Measurements from ENCODE around the gene AUTS2.

The AUTS2 gene

DNA sequence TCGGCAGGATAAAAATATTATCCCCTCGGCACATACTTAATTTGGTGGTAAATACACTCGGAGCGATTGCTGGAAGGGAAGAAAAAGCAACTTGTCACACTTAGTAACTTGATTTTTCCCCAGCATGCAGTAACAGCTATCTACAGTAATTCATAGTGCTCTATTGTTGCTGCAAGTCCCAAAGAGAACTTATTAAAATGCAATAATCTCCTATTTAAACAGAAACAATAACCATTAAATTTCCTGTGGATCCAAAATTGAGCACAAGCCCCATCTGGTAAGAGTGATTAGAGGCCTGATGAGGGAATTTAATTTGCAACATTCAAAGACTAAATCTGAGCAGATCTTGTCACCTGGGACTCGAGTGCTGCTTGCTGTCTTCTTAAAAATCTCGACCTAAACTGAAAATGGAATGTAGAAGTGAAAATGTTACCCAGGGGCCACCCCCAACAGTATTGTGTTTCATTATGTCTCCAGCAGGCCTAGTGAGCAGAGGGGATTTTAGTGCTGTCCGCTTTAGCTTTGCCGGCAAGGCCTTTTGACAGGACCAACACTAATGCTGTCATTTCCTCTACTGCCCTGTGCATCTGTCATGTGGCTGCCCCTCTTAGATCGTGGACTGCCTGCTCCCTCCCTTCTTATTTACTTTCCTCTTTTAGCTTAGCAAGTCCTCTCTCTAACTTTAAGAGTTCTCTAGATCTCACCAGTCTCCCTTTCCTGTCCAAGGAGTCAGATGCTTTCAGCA lies 639.7 kb downstream of the AUTS2 start:
- Histone ChIP-seq H3K4me3 (ENCODE audit: low read depth in 1 of 2, low read length in 1 of 2) (no peak overlapping the region), H3K27ac (no peak overlapping the region), H3K4me1 (ENCODE audit: control insufficient read depth in 1 of 2, insufficient read depth in 1 of 2, low read depth in 1 of 2, low read length in 1 of 2) (no peaks in the 10 kb centered on the region), H3K9me3 (no peaks in the 10 kb centered on the region), H3K27me3 (no peaks in the 10 kb centered on the region), H3K36me3 (no peaks in the 10 kb centered on the region)
- TF ChIP-seq, protein P1, sequence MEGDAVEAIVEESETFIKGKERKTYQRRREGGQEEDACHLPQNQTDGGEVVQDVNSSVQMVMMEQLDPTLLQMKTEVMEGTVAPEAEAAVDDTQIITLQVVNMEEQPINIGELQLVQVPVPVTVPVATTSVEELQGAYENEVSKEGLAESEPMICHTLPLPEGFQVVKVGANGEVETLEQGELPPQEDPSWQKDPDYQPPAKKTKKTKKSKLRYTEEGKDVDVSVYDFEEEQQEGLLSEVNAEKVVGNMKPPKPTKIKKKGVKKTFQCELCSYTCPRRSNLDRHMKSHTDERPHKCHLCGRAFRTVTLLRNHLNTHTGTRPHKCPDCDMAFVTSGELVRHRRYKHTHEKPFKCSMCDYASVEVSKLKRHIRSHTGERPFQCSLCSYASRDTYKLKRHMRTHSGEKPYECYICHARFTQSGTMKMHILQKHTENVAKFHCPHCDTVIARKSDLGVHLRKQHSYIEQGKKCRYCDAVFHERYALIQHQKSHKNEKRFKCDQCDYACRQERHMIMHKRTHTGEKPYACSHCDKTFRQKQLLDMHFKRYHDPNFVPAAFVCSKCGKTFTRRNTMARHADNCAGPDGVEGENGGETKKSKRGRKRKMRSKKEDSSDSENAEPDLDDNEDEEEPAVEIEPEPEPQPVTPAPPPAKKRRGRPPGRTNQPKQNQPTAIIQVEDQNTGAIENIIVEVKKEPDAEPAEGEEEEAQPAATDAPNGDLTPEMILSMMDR (IDR thresholded peaks at IDR 0.05): no peak

DNA sequence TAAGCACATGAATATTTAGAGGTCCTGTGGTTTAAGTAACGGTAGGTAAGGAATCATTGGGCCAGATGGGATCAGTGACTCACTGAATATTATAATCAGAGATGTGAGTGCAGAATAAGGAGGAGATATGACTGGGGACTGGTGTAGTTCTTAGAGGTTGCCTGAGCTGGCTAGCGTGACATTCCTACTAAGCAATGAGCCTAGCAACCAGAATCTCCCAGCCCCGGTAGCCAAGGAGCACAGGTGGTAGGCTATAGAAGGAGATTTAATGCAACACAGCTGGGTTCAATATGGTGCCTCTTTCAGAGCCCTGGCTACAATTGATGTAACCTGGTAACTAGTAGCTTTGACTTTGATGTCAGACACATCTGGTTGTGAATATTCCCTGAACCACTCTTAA lies 641.6 kb downstream of the AUTS2 start:
- Histone ChIP-seq H3K4me1 (ENCODE audit: control insufficient read depth in 1 of 2, insufficient read depth in 1 of 2, low read depth in 1 of 2, low read length in 1 of 2) (no peaks in the 10 kb centered on the region), H3K36me3 (no peaks in the 10 kb centered on the region), H3K27me3 (no peaks in the 10 kb centered on the region), H3K4me3 (ENCODE audit: low read depth in 1 of 2, low read length in 1 of 2) (no peak overlapping the region), H3K27ac (no peak overlapping the region), H3K9me3 (no peaks in the 10 kb centered on the region)
- TF ChIP-seq, protein P1 (IDR thresholded peaks at IDR 0.05): no peak

DNA sequence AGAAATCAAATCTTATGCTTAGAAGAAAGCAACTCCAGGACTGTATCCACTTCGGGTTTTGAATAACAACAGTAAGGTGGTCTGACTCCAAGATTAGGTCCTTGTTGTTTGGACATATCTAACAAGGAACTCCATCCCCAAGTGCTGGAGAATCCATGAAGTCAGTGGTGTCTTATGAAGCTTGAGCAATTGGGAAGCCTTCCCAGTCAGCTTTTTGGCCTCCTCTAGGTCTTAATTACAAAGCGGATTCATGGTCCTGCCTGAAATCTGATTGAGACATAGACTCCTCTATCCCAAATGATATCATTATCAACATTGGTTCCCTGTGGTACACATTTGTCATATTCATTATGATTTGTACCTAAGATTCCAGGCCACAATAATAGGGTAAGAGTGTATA lies 642.6 kb downstream of the AUTS2 start:
- no peaks in the 10 kb centered on the region for H3K9me3 ChIP-seq
- H3K36me3 ChIP-seq: no peaks in the 10 kb centered on the region
- no peaks in the 10 kb centered on the region for H3K27me3 ChIP-seq
- TF ChIP-seq, protein P1 (IDR thresholded peaks at IDR 0.05): no peak
- H3K4me1 ChIP-seq (ENCODE audit: control insufficient read depth in 1 of 2, insufficient read depth in 1 of 2, low read depth in 1 of 2, low read length in 1 of 2): no peaks in the 10 kb centered on the region
- H3K4me3 ChIP-seq (ENCODE audit: low read depth in 1 of 2, low read length in 1 of 2): no peak overlapping the region
- H3K27ac ChIP-seq: no peak overlapping the region

DNA sequence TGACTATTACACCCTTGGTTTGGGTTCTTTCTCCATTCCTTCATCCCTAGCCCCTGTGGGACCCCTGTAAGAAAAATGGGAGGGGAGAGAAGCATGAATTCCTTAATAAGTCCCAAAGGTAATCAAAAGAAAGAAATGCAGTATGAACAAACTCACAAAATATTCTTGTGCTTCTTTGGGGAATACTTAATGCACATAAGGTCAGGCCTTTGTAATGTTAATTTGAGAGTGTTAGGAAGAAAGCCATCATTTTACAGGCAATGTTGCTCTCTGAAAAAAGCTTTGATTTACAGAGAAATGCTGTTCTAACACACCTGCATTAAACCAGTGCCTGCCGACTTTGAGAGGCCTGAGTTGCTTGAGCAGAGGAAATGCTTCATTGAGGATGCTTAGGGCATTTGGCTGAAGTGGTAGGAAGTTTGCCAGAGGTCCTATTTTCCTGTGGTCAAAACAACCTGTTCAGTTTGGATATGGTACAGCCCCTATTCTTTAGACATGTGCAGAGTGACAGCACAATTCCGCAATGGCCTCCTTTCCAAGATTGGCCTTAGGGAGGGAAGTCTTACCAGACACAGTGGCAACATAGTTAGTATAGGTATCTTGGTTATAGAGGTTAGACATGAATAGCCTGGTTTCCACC lies 643.4 kb downstream of the AUTS2 start:
- no peaks in the 10 kb centered on the region for H3K9me3 ChIP-seq
- no peaks in the 10 kb centered on the region for H3K36me3 ChIP-seq
- TF ChIP-seq, protein P1 (IDR thresholded peaks at IDR 0.05): no peak
- no peaks in the 10 kb centered on the region for H3K27me3 ChIP-seq
- no peaks in the 10 kb centered on the region for H3K4me1 ChIP-seq (ENCODE audit: control insufficient read depth in 1 of 2, insufficient read depth in 1 of 2, low read depth in 1 of 2, low read length in 1 of 2)
- no peak overlapping the region for H3K4me3 ChIP-seq (ENCODE audit: low read depth in 1 of 2, low read length in 1 of 2)
- no peak overlapping the region for H3K27ac ChIP-seq

DNA sequence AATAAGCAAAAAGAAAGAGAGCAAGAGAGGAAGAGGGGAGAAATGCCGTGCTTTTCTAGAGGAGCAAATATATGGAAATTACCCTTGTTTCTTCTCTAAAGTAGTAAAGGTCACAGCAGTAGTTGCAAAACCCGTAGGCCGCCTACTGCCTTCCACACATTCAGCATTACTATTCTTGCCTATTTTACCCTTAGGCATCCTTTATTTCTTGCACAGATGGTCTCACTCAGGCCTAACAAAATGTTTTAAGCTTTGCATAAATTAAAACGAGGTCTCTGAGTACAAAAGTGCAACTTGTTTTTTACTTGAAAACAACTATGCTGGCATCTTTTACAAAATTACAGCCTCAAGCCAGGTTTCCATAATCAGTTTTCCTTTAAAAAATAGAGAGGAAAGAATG lies 644.6 kb downstream of the AUTS2 start:
- Histone ChIP-seq H3K4me1 (ENCODE audit: control insufficient read depth in 1 of 2, insufficient read depth in 1 of 2, low read depth in 1 of 2, low read length in 1 of 2) (no peaks in the 10 kb centered on the region), H3K4me3 (ENCODE audit: low read depth in 1 of 2, low read length in 1 of 2) (no peak overlapping the region), H3K27ac (no peak overlapping the region), H3K9me3 (no peaks in the 10 kb centered on the region), H3K27me3 (no peaks in the 10 kb centered on the region), H3K36me3 (no peaks in the 10 kb centered on the region)
- TF ChIP-seq, protein P1 (IDR thresholded peaks at IDR 0.05): no peak

Measured in neutrophil (primary cell).